NK-92 treated with Interleukin-12 subunit alpha and Interleukin-12 subunit beta, amount 100 ng/mL, for 24 hours (cell line): ENCODE results near the gene UGT3A2.
"Not testable (repeated sequence)": the region's sequence is repeated elsewhere in the genome, so short reads cannot be mapped to it uniquely, and the experiment has no call there.

Experiments
- DNase-seq: peaks from one replicate; lab custom pipeline; 2025; lab: John Stamatoyannopoulos, UW

Gene UGT3A2

GRCh38 chr5:36052538-36052937 is 14.1 kb downstream of the UGT3A2 start:
- no peak for DNase-seq

- DNase-seq: no peak
Measured at GRCh38 chr5:36049949-36050348, 16.7 kb downstream of the UGT3A2 start.

GRCh38 chr5:36047384-36048160 is 19.1 kb downstream of the UGT3A2 start:
- DNase-seq: no peak

- no peak for DNase-seq
Measured at GRCh38 chr5:36045895-36046294, 20.8 kb downstream of the UGT3A2 start.

GRCh38 chr5:36041537-36041845 is 25.2 kb downstream of the UGT3A2 start:
- DNase-seq: no peak

GRCh38 chr5:36040651-36041536 is 25.8 kb downstream of the UGT3A2 start:
- no peak for DNase-seq

GRCh38 chr5:36035696-36036095 is 31.0 kb downstream of the UGT3A2 start:
- DNase-seq: no peak

GRCh38 chr5:36034536-36035134 is 32.0 kb downstream of the UGT3A2 start:
- DNase-seq: not testable (repeated sequence)

- no peak for DNase-seq
Measured at GRCh38 chr5:36033486-36033885, 33.2 kb downstream of the UGT3A2 start.

- DNase-seq: no peak
Measured at GRCh38 chr5:36033047-36033446, 33.6 kb downstream of the UGT3A2 start.

GRCh38 chr5:36031223-36031622 is 35.5 kb downstream of the UGT3A2 start:
- no peak for DNase-seq

GRCh38 chr5:36029914-36030313 is 36.8 kb downstream of the UGT3A2 start:
- no peak for DNase-seq

GRCh38 chr5:36028816-36029465 is 37.7 kb downstream of the UGT3A2 start:
- no peak for DNase-seq

GRCh38 chr5:36027711-36028110 is 39.0 kb downstream of the UGT3A2 start:
- no peak for DNase-seq

- no peak for DNase-seq
Measured at GRCh38 chr5:36026706-36027465, 39.8 kb downstream of the UGT3A2 start.

GRCh38 chr5:36022246-36022645 is 44.4 kb downstream of the UGT3A2 start:
- DNase-seq: not testable (repeated sequence)

- not testable (repeated sequence) for DNase-seq
Measured at GRCh38 chr5:36019584-36019983, 47.1 kb downstream of the UGT3A2 start.

GRCh38 chr5:36017622-36018021 is 49.1 kb downstream of the UGT3A2 start:
- no peak for DNase-seq

GRCh38 chr5:36017004-36017403 is 49.7 kb downstream of the UGT3A2 start:
- DNase-seq: no peak

GRCh38 chr5:36013182-36013581 is 53.5 kb downstream of the UGT3A2 start:
- DNase-seq: no peak

- DNase-seq: no peak
Measured at GRCh38 chr5:36009698-36010097, 57.0 kb downstream of the UGT3A2 start.

GRCh38 chr5:36007366-36007765 is 59.3 kb downstream of the UGT3A2 start:
- no peak for DNase-seq
